Right lobe of liver (tissue), 6 donors: ENCODE results near the gene NR2F1-AS1. TPM values are rescaled to one million over a fixed set of nuclear protein-coding genes. Genes with fewer than 3 reads are reported as not detected.

Source experiments
- ATAC-seq, 4 donors: fragments of 200-7000 bp; cut with Tn5 transposase; one replicate each; pipeline ENCODE4 v1.9.1; 2020; ENCODE audit warnings: mild to moderate bottlenecking in 4 of 4, moderate library complexity in 4 of 4
- DNase-seq, 3 donors: peaks; one replicate each; pipeline ENCODE4 v3.0.0-alpha.2; 2020
- H3K27ac ChIP-seq, 3 donors: fragments of 200-600 bp; one replicate each; pipeline ENCODE4 v1.8.0; 2022
- H3K27me3 ChIP-seq, 2 donors: fragments of 200-600 bp; one replicate each; pipeline ENCODE4 v1.8.0; 2022
- H3K36me3 ChIP-seq, 4 donors: fragments of 200-600 bp; sonication (generic) in 1 of 4; one replicate each; pipeline versions ENCODE4 v1.5.1 to v1.8.0; 2017 to 2022; ENCODE audit warnings: control low read depth in 1 of 4
- H3K4me1 ChIP-seq, 4 donors: fragments of 200-600 bp; sonication (generic) in 1 of 4; one replicate each; pipeline versions ENCODE4 v1.5.1 to v1.8.0; 2017 to 2022; ENCODE audit warnings: control low read depth in 1 of 4
- H3K4me3 ChIP-seq, 3 donors: fragments of 200-600 bp; one replicate each; pipeline ENCODE4 v1.8.0; 2022
- H3K9me3 ChIP-seq, 4 donors: fragments of 200-600 bp; sonication (generic) in 1 of 4; one replicate each; pipeline versions ENCODE4 v1.5.1 to v1.8.0; 2017 to 2022; ENCODE audit warnings: control low read depth in 1 of 4
- CTCF ChIP-seq, 4 donors: fragments of 200-600 bp in 3 of 4; fragments of 450-650 bp in 1 of 4; IDR thresholded peaks; one replicate each; pipeline versions ENCODE4 v1.5.1 to v1.8.0; 2016 to 2022; ENCODE audit warnings: antibody characterized with exemption in 4 of 4, mild to moderate bottlenecking in 2 of 4
- POLR2A ChIP-seq: fragments of 450-650 bp; IDR thresholded peaks from one replicate; pipeline ENCODE4 v1.6.1; 2017; ENCODE audit warnings: antibody characterized with exemption, mild to moderate bottlenecking
- WGBS: methylation state at CpG from one replicate; pipeline ENCODE4 v1.1.6; 2018; ENCODE audit warnings: low coverage, low lambda C conversion rate; ENCODE audit not compliant: insufficient coverage; ENCODE audit errors: missing lambda C conversion rate; 5-methylcytosine and 5-hydroxymethylcytosine counted together
- intact Hi-C, 2 donors: fragments of 100-400 bp; cut with DNase I; formaldehyde crosslinking; loops; one replicate each; pipeline versions ENCODE4 v1.11.2 to v1.14.1; 2022
- total RNA-seq, 6 experiments: library from RNA; depleted of rRNA in 2 of 6; stranded (reverse); fragments of >200 nt in 2 of 6; fragmentation: NEBNext Ultra II Directional in 3 of 6; extraction: Animal tissue kit (Norgen Biotek cat#: 25700) in 3 of 6; gene quantifications; one replicate each; pipeline versions ENCODE4 v1.1.0 to v1.2.4, GENCODE V29; 2016 to 2023
- donor health status: DM: no; HTN: yes; CAD: no.
- donor health status: DM: no; HTN: no; CAD: no.
- donor health status: DM: no; HTN: no; CAD: no.
- donor health status: DM: no; HTN: yes; CAD: no.
- donor health status: DM: no; HTN: yes; CAD: no.

NR2F1-AS1 gene
- total RNA-seq, 6 experiments from 2014 or later = 1.2 to 3.8 (median 2.3) TPM

GRCh38 chr5:93577854-93578812 is 2.9 kb downstream of the NR2F1-AS1 start:
- no peak for TF ChIP-seq POLR2A
- DNase-seq (no peak), ATAC-seq (no peak)
- peaks cover 0 to 16% (median 0%) of the 10 kb centered on the region in 4 donors for H3K4me1 ChIP-seq
- H3K27me3 ChIP-seq = peaks cover 0 to 6% of the 10 kb centered on the region in 2 donors
- no peaks in the 10 kb centered on the region for H3K36me3 ChIP-seq
- peak overlapping the region in 2 of 3 donors; percentile 53 to 61 for H3K4me3 ChIP-seq
- intact Hi-C loops = no loop called here
- peak overlapping the region; percentile 80 to 86 (median 83) for H3K27ac ChIP-seq
- no peaks in the 10 kb centered on the region for H3K9me3 ChIP-seq
- WGBS = 62% methylated on average over 25 of the region's 25 CpGs

GRCh38 chr5:93576994-93577853 is 3.8 kb downstream of the NR2F1-AS1 start:
- no peaks in the 10 kb centered on the region for H3K36me3 ChIP-seq
- TF ChIP-seq POLR2A = no peak
- TF ChIP-seq CTCF (IDR thresholded peaks at IDR 0.05) = no peak
- peaks cover 0 to 7% of the 10 kb centered on the region in 2 donors for H3K27me3 ChIP-seq
- ATAC-seq (no peak), DNase-seq (no peak)
- peak overlapping the region; percentile 80 to 86 (median 83) for H3K27ac ChIP-seq
- H3K9me3 ChIP-seq = no peaks in the 10 kb centered on the region
- peaks cover 0 to 17% (median 0%) of the 10 kb centered on the region in 4 donors for H3K4me1 ChIP-seq
- intact Hi-C loops = no loop called here
- no peak overlapping the region for H3K4me3 ChIP-seq
- 30% methylated on average over 9 of the region's 9 CpGs for WGBS

GRCh38 chr5:93575461-93576414 is 5.3 kb downstream of the NR2F1-AS1 start:
- H3K4me3 ChIP-seq = no peak overlapping the region
- DNase-seq (no peak), ATAC-seq (no peak)
- peaks cover 0 to 18% (median 0%) of the 10 kb centered on the region in 4 donors for H3K4me1 ChIP-seq
- 42% methylated on average over 6 of the region's 6 CpGs for WGBS
- peaks cover 0 to 11% of the 10 kb centered on the region in 2 donors for H3K27me3 ChIP-seq
- intact Hi-C loops = no loop called here
- no peak overlapping the region for H3K27ac ChIP-seq
- TF ChIP-seq CTCF (IDR thresholded peaks at IDR 0.05) (no peak), POLR2A (no peak)
- H3K9me3 ChIP-seq = no peaks in the 10 kb centered on the region
- no peaks in the 10 kb centered on the region for H3K36me3 ChIP-seq

GRCh38 chr5:93574491-93575305 is 6.3 kb downstream of the NR2F1-AS1 start:
- H3K4me3 ChIP-seq = no peak overlapping the region
- ATAC-seq (no peak), DNase-seq (no peak)
- H3K27ac ChIP-seq = no peak overlapping the region
- peaks cover 0 to 19% of the 10 kb centered on the region in 2 donors for H3K27me3 ChIP-seq
- H3K36me3 ChIP-seq = no peaks in the 10 kb centered on the region
- H3K9me3 ChIP-seq = no peaks in the 10 kb centered on the region
- no peak for TF ChIP-seq CTCF (IDR thresholded peaks at IDR 0.05)
- no peak for TF ChIP-seq POLR2A
- intact Hi-C loops = no loop called here
- 40% methylated on average over 12 of the region's 12 CpGs for WGBS
- peaks cover 0 to 10% (median 0%) of the 10 kb centered on the region in 4 donors for H3K4me1 ChIP-seq
